ENCODE data around the gene SLC39A11. TPM values are rescaled to one million over a fixed set of nuclear protein-coding genes. Genes with fewer than 3 reads are reported as not detected.

SLC39A11 gene
- total RNA-seq, 2 experiments from 2014 or later, result 9.7 to 12.2 TPM

- no peak for DNase-seq
- POLR2A ChIA-PET, result no interaction called here
- intact Hi-C loops (cut with DNase I, micrococcal nuclease), result no loop called here
- CTCF ChIA-PET, result no interaction called here
- Histone ChIP-seq H3K27me3 (ENCODE audit: control insufficient read depth in 1 of 2, insufficient read depth in 2 of 2, low read length in 2 of 2) (no peaks in the 10 kb centered on the region), H3K4me1 (ENCODE audit: insufficient read depth, low read length) (no peaks in the 10 kb centered on the region), H3K36me3 (ENCODE audit: insufficient read depth, low read length) (no peaks in the 10 kb centered on the region), H3K27ac (ENCODE audit: low read depth in 1 of 2, low read length in 2 of 2) (no peak overlapping the region), H3K4me3 (ENCODE audit: low read length) (no peak overlapping the region), H3K9me3 (ENCODE audit: control insufficient read depth in 1 of 2, insufficient read depth in 1 of 2, low read length in 2 of 2) (no peaks in the 10 kb centered on the region)
- peak; percentile 47 for TF ChIP-seq CTCF (IDR thresholded peaks at IDR 0.05)
- Mint-ChIP-seq H3K27ac (no peak overlapping the region), H3K36me3 (ENCODE audit: low read depth) (no peaks in the 10 kb centered on the region), H3K4me1 (ENCODE audit: low read depth) (no peaks in the 10 kb centered on the region), H3K9me3 (no peaks in the 10 kb centered on the region), H3K27me3 (no peaks in the 10 kb centered on the region), H3K4me3 (no peak overlapping the region)
- ATAC-seq (ENCODE audit: poor library complexity), result no peak
Observed at GRCh38 chr17:72661945-72662826, 430.3 kb downstream of the SLC39A11 start.

DNA sequence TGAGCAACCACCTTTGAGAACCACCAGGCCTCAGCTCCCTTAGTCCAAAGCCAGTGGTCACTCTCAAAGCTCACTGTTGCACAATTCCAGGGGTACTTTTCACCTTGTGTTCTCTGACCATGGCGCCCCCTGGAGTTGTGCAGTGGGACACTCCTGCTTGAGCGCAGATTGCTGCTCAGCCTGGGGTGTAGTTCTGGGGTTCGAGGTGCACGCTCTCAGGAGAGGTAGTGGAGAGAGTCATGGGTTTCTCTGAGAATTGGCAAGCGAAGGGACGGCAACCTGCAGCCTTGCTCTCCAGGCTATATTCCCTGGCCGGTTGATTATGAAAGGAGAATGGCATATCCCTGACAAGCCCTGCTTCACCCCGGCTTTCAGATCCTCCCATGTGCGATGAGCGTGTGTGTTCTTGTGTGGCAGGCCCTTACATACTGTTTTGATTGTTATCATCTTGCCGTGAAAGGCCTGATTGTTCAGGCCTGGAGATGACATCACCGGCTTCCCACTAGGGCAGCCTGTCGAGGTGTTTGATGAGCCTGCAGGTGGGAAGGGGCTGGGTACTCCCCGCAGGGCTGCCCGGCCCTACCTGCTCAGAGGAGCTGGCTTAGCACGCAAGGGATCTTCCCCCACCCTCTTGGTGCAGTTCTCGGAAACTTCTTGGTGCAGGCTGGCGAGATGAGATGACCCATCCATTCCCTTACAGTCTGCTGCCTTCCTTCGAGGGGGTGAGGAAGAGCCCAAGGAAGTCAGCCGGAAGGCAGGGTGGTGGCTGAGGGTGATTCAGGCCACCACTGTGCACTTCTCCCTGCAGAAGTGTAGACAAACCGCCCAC lies 431.2 kb downstream of the SLC39A11 start:
- Mint-ChIP-seq H3K36me3 (ENCODE audit: low read depth) (no peaks in the 10 kb centered on the region), H3K4me1 (ENCODE audit: low read depth) (no peaks in the 10 kb centered on the region), H3K27me3 (no peaks in the 10 kb centered on the region), H3K4me3 (no peak overlapping the region), H3K9me3 (no peaks in the 10 kb centered on the region), H3K27ac (no peak overlapping the region)
- ATAC-seq (ENCODE audit: poor library complexity), result no peak
- POLR2A ChIA-PET, result no interaction called here
- Histone ChIP-seq H3K4me1 (ENCODE audit: insufficient read depth, low read length) (no peaks in the 10 kb centered on the region), H3K27me3 (ENCODE audit: control insufficient read depth in 1 of 2, insufficient read depth in 2 of 2, low read length in 2 of 2) (no peaks in the 10 kb centered on the region), H3K4me3 (ENCODE audit: low read length) (no peak overlapping the region), H3K9me3 (ENCODE audit: control insufficient read depth in 1 of 2, insufficient read depth in 1 of 2, low read length in 2 of 2) (no peaks in the 10 kb centered on the region), H3K36me3 (ENCODE audit: insufficient read depth, low read length) (no peaks in the 10 kb centered on the region), H3K27ac (ENCODE audit: low read depth in 1 of 2, low read length in 2 of 2) (no peak overlapping the region)
- DNase-seq, result no peak
- intact Hi-C loops (cut with DNase I, micrococcal nuclease), result no loop called here
- CTCF ChIA-PET, result no interaction called here
- no peak for TF ChIP-seq CTCF (IDR thresholded peaks at IDR 0.05)

GRCh38 chr17:72660274-72661115 lies 432.0 kb downstream of the SLC39A11 start:
- no peaks in the 10 kb centered on the region for H3K36me3 ChIP-seq (ENCODE audit: insufficient read depth, low read length)
- no peak overlapping the region for H3K4me3 Mint-ChIP-seq
- no peak for DNase-seq
- H3K4me1 ChIP-seq (ENCODE audit: insufficient read depth, low read length), result no peaks in the 10 kb centered on the region
- ChIA-PET POLR2A (no interaction called here), CTCF (no interaction called here)
- no peak overlapping the region for H3K27ac ChIP-seq (ENCODE audit: low read depth in 1 of 2, low read length in 2 of 2)
- H3K27me3 Mint-ChIP-seq, result no peaks in the 10 kb centered on the region
- no peaks in the 10 kb centered on the region for H3K9me3 ChIP-seq (ENCODE audit: control insufficient read depth in 1 of 2, insufficient read depth in 1 of 2, low read length in 2 of 2)
- no peak for TF ChIP-seq CTCF (IDR thresholded peaks at IDR 0.05)
- H3K27me3 ChIP-seq (ENCODE audit: control insufficient read depth in 1 of 2, insufficient read depth in 2 of 2, low read length in 2 of 2), result no peaks in the 10 kb centered on the region
- no peaks in the 10 kb centered on the region for H3K36me3 Mint-ChIP-seq (ENCODE audit: low read depth)
- H3K4me1 Mint-ChIP-seq (ENCODE audit: low read depth), result no peaks in the 10 kb centered on the region
- H3K27ac Mint-ChIP-seq, result no peak overlapping the region
- ATAC-seq (ENCODE audit: poor library complexity), result no peak
- H3K4me3 ChIP-seq (ENCODE audit: low read length), result no peak overlapping the region
- H3K9me3 Mint-ChIP-seq, result no peaks in the 10 kb centered on the region
- intact Hi-C loops (cut with DNase I, micrococcal nuclease), result no loop called here
